Measurements from ENCODE around the gene RGPD8.

DNA sequence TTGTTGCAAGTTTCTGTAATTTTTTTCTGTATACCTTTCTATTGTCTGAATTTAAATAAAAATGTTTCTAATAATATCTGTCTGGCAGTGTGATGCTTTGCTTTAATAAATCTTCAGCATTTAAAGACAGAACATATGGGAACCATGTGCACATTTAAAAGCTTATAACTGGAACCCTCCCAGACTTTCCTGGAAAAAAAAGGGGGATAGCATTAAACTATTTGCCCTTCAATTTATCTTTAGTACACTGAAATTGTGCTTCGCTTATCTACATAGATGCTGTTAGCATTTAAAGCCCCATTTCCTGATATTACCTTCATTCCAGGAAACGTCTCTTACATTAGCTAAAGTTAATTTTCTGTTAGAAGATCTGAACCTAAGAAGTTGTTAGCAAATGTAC, 93.5 kb downstream of the RGPD8 start:
- TF ChIP-seq RXRA (IDR thresholded peaks at IDR 0.05; ENCODE audit: borderline replicate concordance, low read depth): no peak
- TF ChIP-seq, protein P1, sequence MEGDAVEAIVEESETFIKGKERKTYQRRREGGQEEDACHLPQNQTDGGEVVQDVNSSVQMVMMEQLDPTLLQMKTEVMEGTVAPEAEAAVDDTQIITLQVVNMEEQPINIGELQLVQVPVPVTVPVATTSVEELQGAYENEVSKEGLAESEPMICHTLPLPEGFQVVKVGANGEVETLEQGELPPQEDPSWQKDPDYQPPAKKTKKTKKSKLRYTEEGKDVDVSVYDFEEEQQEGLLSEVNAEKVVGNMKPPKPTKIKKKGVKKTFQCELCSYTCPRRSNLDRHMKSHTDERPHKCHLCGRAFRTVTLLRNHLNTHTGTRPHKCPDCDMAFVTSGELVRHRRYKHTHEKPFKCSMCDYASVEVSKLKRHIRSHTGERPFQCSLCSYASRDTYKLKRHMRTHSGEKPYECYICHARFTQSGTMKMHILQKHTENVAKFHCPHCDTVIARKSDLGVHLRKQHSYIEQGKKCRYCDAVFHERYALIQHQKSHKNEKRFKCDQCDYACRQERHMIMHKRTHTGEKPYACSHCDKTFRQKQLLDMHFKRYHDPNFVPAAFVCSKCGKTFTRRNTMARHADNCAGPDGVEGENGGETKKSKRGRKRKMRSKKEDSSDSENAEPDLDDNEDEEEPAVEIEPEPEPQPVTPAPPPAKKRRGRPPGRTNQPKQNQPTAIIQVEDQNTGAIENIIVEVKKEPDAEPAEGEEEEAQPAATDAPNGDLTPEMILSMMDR (IDR thresholded peaks at IDR 0.05): no peak
- TF ChIP-seq EZH2phosphoT487 (IDR thresholded peaks at IDR 0.05; ENCODE audit: borderline replicate concordance, low read depth): no peak
